NCI-H2196 (cell line): ENCODE measurements around the gene ALKBH6.
"Not testable (repeated sequence)": the region's sequence is repeated elsewhere in the genome, so short reads cannot be mapped to it uniquely, and the experiment has no call there.

Experiments
- DNase-seq: peaks from one replicate; lab custom pipeline; 2025; ENCODE audit not compliant: unreplicated experiment; lab: John Stamatoyannopoulos, UW

ALKBH6 gene

GRCh38 chr19:35993923-35994598 is 20.0 kb downstream of the ALKBH6 start:
- no peak for DNase-seq

- DNase-seq: no peak
Observed at GRCh38 chr19:35992907-35993765, 20.9 kb downstream of the ALKBH6 start.

- DNase-seq: no peak
Observed at GRCh38 chr19:35991731-35992450, 22.1 kb downstream of the ALKBH6 start.

- no peak for DNase-seq
Observed at GRCh38 chr19:35990771-35991730, 23.0 kb downstream of the ALKBH6 start.

- no peak for DNase-seq
Observed at GRCh38 chr19:35990156-35990555, 23.9 kb downstream of the ALKBH6 start.

GRCh38 chr19:35988824-35989223 is 25.2 kb downstream of the ALKBH6 start:
- no peak for DNase-seq

- DNase-seq: no peak
Observed at GRCh38 chr19:35987571-35987896, 26.5 kb downstream of the ALKBH6 start.

GRCh38 chr19:35986664-35987570 is 27.1 kb downstream of the ALKBH6 start:
- peak; percentile 73 for DNase-seq

- DNase-seq: no peak
Observed at GRCh38 chr19:35986111-35986510, 27.9 kb downstream of the ALKBH6 start.

GRCh38 chr19:35983177-35983576 is 30.8 kb downstream of the ALKBH6 start:
- no peak for DNase-seq

- not testable (repeated sequence) for DNase-seq
Observed at GRCh38 chr19:35980997-35981396, 33.0 kb downstream of the ALKBH6 start.

- no peak for DNase-seq
Observed at GRCh38 chr19:35978832-35979365, 35.1 kb downstream of the ALKBH6 start.

- DNase-seq: no peak
Observed at GRCh38 chr19:35978271-35978670, 35.7 kb downstream of the ALKBH6 start.

GRCh38 chr19:35977446-35978222 is 36.4 kb downstream of the ALKBH6 start:
- no peak for DNase-seq

GRCh38 chr19:35975608-35976214 is 38.3 kb downstream of the ALKBH6 start:
- no peak for DNase-seq

GRCh38 chr19:35973487-35973886 is 40.5 kb downstream of the ALKBH6 start:
- no peak for DNase-seq

GRCh38 chr19:35966771-35967170 is 47.2 kb downstream of the ALKBH6 start:
- no peak for DNase-seq

GRCh38 chr19:35963514-35963913 is 50.5 kb downstream of the ALKBH6 start:
- DNase-seq: no peak
